GM23338 (cell line): ENCODE measurements around the gene NMD3.

ENCODE experiments used
- CREB1 ChIP-seq: fragments of 250-450 bp; sonication (Bioruptor Pico); IDR thresholded peaks from 2 replicates; pipeline ENCODE4 v1.5.0; 2020; ENCODE audit warnings: low read depth, mild to moderate bottlenecking, moderate library complexity
- CTCF ChIP-seq, 2 experiments: fragments of 200-600 bp in 1 of 2; sonication (generic) in 1 of 2; conservative IDR thresholded peaks; 2 replicates each; pipeline versions ENCODE4 v1.5.1 to v1.6.1; 2016 to 2017; ENCODE audit warnings: antibody characterized with exemption in 2 of 2, low read depth in 2 of 2, mild to moderate bottlenecking in 2 of 2, moderate library complexity in 1 of 2
- EZH2phosphoT487 ChIP-seq: fragments of 200-600 bp; sonication (generic); IDR thresholded peaks from one replicate; pipeline ENCODE4 v1.8.1; 2018; ENCODE audit warnings: antibody characterized with exemption; ENCODE audit not compliant: unreplicated experiment
- JUNB ChIP-seq: IDR thresholded peaks from one replicate; pipeline ENCODE4 v1.6.1; 2016; ENCODE audit warnings: antibody characterized with exemption; ENCODE audit not compliant: unreplicated experiment
- POLR2AphosphoS5 ChIP-seq: IDR thresholded peaks from 2 replicates; pipeline ENCODE4 v1.6.1; 2016; ENCODE audit warnings: antibody characterized with exemption, low read depth
- REST ChIP-seq: IDR thresholded peaks from one replicate; pipeline ENCODE4 v1.6.1; 2018; ENCODE audit warnings: antibody characterized with exemption; ENCODE audit not compliant: unreplicated experiment

GRCh38 chr3:161219495-161219894, 1.6 kb upstream of the NMD3 start:
- TF ChIP-seq CTCF (conservative IDR thresholded peaks at IDR 0.05; ENCODE audit: low read depth in 2 of 2) = no peak
- TF ChIP-seq POLR2AphosphoS5 = no peak
- TF ChIP-seq CREB1 (CRISPR knock-in tag) = no peak
- no peak for TF ChIP-seq REST
- no peak for TF ChIP-seq JUNB
- no peak for TF ChIP-seq EZH2phosphoT487
